Measurements from ENCODE around the gene PAX5. TPM values are rescaled to one million over a fixed set of nuclear protein-coding genes. Genes with fewer than 3 reads are reported as not detected.

The PAX5 gene
- total RNA-seq, 1 experiment from 2014 or later: 6.6 TPM

- TF ChIP-seq E2F5 (CRISPR knock-in tag; IDR thresholded peaks at IDR 0.05): no peak
- TF ChIP-seq USF1 (CRISPR knock-in tag; IDR thresholded peaks at IDR 0.05): no peak
- no peak for TF ChIP-seq CTCF (IDR thresholded peaks at IDR 0.05)
- TF ChIP-seq CREM (CRISPR knock-in tag; IDR thresholded peaks at IDR 0.05): no peak
Measured at GRCh38 chr9:36897019-36897418, 137.0 kb downstream of the PAX5 start (continued).

GRCh38 chr9:36896296-36896695 lies 137.8 kb downstream of the PAX5 start:
- no peak for DNase-seq (ENCODE audit: low spot score)
- H3K27ac Mint-ChIP-seq: no peak overlapping the region
- ChIA-PET POLR2A (no interaction called here), CTCF (interaction anchor here (0.7 to 1.4 kb wide), 5 partner anchors 8 to 92 kb away, joined by 3 to 11 read pairs (median 3); no protein-coding TSS in a partner anchor)
- no peaks in the 10 kb centered on the region for H3K36me3 Mint-ChIP-seq
- H3K4me3 Mint-ChIP-seq: no peak overlapping the region
- ATAC-seq: no peak
- no peaks in the 10 kb centered on the region for H3K9me3 Mint-ChIP-seq
- peaks cover 18% of the 10 kb centered on the region for H3K4me1 Mint-ChIP-seq
- H3K27me3 Mint-ChIP-seq (ENCODE audit: low read depth): peaks cover 4% of the 10 kb centered on the region; the same call in 1 of the 2 replicates
- TF ChIP-seq ZNF423 (CRISPR knock-in tag; IDR thresholded peaks at IDR 0.05) (no peak), SMAD3 (CRISPR knock-in tag; IDR thresholded peaks at IDR 0.05; ENCODE audit: borderline replicate concordance) (no peak), PRDM15 (CRISPR knock-in tag; IDR thresholded peaks at IDR 0.05) (no peak), E2F5 (CRISPR knock-in tag; IDR thresholded peaks at IDR 0.05) (no peak), ZNF512 (CRISPR knock-in tag; IDR thresholded peaks at IDR 0.05; ENCODE audit: borderline replicate concordance) (no peak), EMX1 (CRISPR knock-in tag; IDR thresholded peaks at IDR 0.05) (no peak), USF1 (CRISPR knock-in tag; IDR thresholded peaks at IDR 0.05) (no peak), FOXP4 (CRISPR knock-in tag; IDR thresholded peaks at IDR 0.05) (no peak), ZNF121 (CRISPR knock-in tag; IDR thresholded peaks at IDR 0.05) (no peak), ZNF532 (CRISPR knock-in tag; IDR thresholded peaks at IDR 0.05; ENCODE audit: borderline replicate concordance) (no peak), ATF1 (CRISPR knock-in tag; IDR thresholded peaks at IDR 0.05) (no peak), E2F1 (CRISPR knock-in tag; IDR thresholded peaks at IDR 0.05) (no peak), JAZF1 (CRISPR knock-in tag; IDR thresholded peaks at IDR 0.05) (no peak), MAX (CRISPR knock-in tag; IDR thresholded peaks at IDR 0.05) (no peak)

Data from WTC11 (cell line).